NCI-H1092 (cell line): Measurements from ENCODE around the gene PTPRG.

Experiments
- DNase-seq: peaks from one replicate; lab custom pipeline; 2025; lab: John Stamatoyannopoulos, UW

The PTPRG gene

GRCh38 chr3:62149962-62150361 lies 588.6 kb downstream of the PTPRG start:
- no peak for DNase-seq

GRCh38 chr3:62151591-62151990 lies 590.2 kb downstream of the PTPRG start:
- DNase-seq: no peak

GRCh38 chr3:62153231-62153630 lies 591.9 kb downstream of the PTPRG start:
- DNase-seq: no peak

- no peak for DNase-seq
Observed at GRCh38 chr3:62154457-62155148, 593.2 kb downstream of the PTPRG start.

- DNase-seq: no peak
Observed at GRCh38 chr3:62159056-62159708, 597.8 kb downstream of the PTPRG start.

- DNase-seq: no peak
Observed at GRCh38 chr3:62159709-62160092, 598.3 kb downstream of the PTPRG start.

GRCh38 chr3:62161371-62161770 lies 600.0 kb downstream of the PTPRG start:
- no peak for DNase-seq

GRCh38 chr3:62164196-62164595 lies 602.8 kb downstream of the PTPRG start:
- DNase-seq: no peak

GRCh38 chr3:62164746-62165145 lies 603.4 kb downstream of the PTPRG start:
- DNase-seq: no peak

- no peak for DNase-seq
Observed at GRCh38 chr3:62167566-62168262, 606.3 kb downstream of the PTPRG start.

GRCh38 chr3:62168356-62168755 lies 607.0 kb downstream of the PTPRG start:
- no peak for DNase-seq

- no peak for DNase-seq
Observed at GRCh38 chr3:62169906-62170660, 608.7 kb downstream of the PTPRG start.

GRCh38 chr3:62171789-62172188 lies 610.4 kb downstream of the PTPRG start:
- DNase-seq: no peak

- DNase-seq: no peak
Observed at GRCh38 chr3:62172199-62172598, 610.8 kb downstream of the PTPRG start.

- DNase-seq: no peak
Observed at GRCh38 chr3:62173939-62174515, 612.7 kb downstream of the PTPRG start.

GRCh38 chr3:62175161-62175560 lies 613.8 kb downstream of the PTPRG start:
- DNase-seq: no peak

- DNase-seq: no peak
Observed at GRCh38 chr3:62178032-62178431, 616.7 kb downstream of the PTPRG start.

- DNase-seq: no peak
Observed at GRCh38 chr3:62178739-62179600, 617.6 kb downstream of the PTPRG start.

GRCh38 chr3:62180514-62180913 lies 619.1 kb downstream of the PTPRG start:
- no peak for DNase-seq

- DNase-seq: no peak
Observed at GRCh38 chr3:62183087-62183486, 621.7 kb downstream of the PTPRG start.

GRCh38 chr3:62183969-62184368 lies 622.6 kb downstream of the PTPRG start:
- DNase-seq: no peak
